HG02588 (cell line): ENCODE measurements around the gene RANGRF.

Source experiments
- ATAC-seq: cut with Tn5 transposase; IDR thresholded peaks from one replicate; pipeline ENCODE4 v1.9.1; 2021; ENCODE audit warnings: mild to moderate bottlenecking, moderate library complexity; ENCODE audit not compliant: unreplicated experiment

The RANGRF gene

GRCh38 chr17:8312726-8313600 lies 24.5 kb downstream of the RANGRF start:
- ATAC-seq: no peak

DNA sequence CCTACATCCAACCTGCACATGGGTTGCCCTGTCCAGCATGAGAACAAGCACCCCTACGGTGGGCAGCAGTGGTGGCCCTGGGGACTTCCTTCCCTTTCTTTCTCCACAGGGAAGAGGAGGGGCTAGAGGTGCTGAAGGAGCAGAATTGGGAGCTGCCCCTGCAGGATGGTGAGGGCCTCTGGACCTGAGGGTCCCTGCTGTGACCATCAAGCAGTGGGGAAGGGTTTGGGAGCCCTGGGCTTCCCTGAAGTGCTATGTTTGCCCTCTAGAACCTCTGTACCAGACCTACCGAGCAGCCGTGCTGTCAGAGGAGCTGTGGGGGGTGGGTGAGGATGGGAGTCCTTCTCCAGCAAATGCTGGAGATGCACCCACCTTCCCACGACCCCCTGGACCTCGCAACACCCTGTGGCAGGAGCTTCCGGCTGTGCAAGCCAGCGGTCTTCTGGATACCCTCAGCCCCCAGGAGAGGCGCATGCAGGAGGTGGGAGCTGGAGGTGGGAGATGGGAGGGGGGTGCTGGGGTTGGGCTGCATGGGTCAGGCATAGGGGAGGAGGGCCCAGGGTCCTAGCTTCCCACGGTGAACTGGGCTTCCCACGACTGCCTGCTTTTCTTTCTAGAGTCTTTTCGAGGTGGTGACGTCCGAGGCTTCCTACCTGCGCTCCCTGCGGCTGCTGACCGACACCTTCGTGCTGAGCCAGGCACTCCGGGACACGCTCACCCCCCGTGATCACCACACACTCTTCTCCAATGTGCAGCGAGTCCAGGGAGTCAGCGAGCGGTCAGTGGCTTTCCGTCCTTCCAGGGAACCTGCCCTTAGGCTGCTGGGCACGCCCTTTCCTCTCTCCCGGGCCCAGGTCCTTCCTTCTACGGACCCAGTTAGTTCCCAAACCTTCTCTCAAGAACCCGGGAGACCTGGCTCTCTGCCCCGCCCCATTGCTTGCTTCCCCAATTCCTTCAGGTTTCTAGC lies 26.6 kb downstream of the RANGRF start:
- ATAC-seq: no peak

- no peak for ATAC-seq
Observed at GRCh38 chr17:8315764-8316217, 27.3 kb downstream of the RANGRF start.

DNA sequence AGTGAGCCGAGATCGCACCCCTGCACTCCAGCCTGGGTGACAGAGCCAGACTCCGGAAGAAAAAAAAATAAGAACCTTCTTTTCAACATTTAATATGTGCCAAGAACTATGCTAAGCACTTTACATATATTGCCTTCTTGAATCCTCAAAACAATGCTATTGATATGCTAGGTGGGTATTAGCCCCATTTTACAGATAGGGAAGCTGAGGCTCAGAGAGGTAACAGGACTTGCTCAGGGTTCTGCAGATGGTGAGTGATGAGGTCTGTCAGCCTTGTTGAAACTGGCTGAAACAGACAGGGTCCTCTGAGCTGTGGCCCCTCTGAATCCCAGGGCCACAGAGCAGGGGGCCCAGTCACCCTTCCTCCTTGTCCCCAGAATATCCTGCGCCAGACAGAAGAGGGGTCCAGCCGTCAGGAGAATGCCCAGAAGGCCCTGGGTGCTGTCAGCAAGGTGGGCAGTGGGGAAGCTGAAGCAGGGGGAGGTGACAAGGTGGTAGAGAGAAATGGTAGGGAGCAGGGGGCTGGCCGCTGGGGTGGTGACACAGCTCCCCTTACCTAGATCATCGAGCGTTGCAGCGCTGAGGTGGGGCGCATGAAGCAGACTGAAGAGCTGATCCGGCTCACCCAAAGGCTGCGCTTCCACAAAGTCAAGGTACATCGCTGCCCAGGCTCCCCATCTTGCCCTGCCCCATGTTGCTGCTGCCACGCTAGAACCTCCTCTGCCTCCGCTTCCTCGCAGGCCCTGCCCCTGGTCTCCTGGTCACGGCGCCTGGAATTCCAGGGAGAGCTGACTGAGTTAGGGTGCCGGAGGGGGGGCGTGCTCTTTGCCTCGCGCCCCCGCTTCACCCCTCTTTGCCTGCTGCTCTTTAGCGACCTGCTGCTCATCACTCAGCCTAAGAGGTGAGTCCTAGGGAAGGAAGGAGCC lies 29.8 kb downstream of the RANGRF start:
- ATAC-seq: no peak

DNA sequence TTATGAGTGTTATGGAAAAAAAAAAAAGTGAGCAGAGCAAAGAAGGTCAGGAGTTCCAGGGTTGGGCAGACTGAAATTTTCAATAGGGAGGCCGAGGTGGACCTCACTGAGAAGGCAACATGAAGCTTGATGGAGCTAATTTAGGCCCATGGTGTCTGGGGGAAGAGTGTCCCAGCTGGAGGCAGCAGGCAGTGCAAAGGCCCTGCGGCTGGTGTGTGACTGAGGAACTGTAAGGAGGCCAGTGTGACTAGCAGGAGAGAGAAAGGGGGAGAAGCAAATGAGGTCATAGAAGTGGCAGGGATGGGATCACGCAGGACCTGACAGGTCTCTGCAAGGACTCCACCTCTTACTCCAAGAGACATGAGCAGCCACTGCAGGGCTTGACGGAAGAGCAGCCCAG lies 31.8 kb downstream of the RANGRF start:
- ATAC-seq: no peak

GRCh38 chr17:8320990-8321389 lies 32.5 kb downstream of the RANGRF start:
- ATAC-seq: no peak

GRCh38 chr17:8322061-8322460 lies 33.6 kb downstream of the RANGRF start:
- no peak for ATAC-seq

GRCh38 chr17:8324132-8324531 lies 35.7 kb downstream of the RANGRF start:
- no peak for ATAC-seq

- ATAC-seq: no peak
Observed at GRCh38 chr17:8324923-8325322, 36.5 kb downstream of the RANGRF start.

GRCh38 chr17:8326511-8327302 lies 38.2 kb downstream of the RANGRF start:
- ATAC-seq: no peak

DNA sequence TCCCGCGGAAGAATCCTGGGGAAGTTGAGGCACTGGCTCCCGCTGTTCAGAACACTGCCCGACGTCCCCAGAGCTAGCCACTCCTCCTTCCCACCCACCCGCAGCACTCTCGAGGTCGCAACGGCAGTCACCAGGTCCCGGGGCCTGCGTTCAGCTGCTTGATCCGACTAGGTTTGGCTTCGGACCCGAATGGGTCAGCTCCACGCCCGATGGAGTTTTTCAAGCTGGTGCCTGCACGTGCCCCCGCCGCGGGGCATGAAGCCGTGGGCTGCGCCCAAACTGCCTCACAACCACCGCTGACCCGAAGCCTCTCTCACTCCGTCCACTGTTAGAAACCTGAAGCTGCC lies 38.8 kb downstream of the RANGRF start:
- no peak for ATAC-seq

GRCh38 chr17:8332128-8332527 lies 43.7 kb downstream of the RANGRF start:
- no peak for ATAC-seq

DNA sequence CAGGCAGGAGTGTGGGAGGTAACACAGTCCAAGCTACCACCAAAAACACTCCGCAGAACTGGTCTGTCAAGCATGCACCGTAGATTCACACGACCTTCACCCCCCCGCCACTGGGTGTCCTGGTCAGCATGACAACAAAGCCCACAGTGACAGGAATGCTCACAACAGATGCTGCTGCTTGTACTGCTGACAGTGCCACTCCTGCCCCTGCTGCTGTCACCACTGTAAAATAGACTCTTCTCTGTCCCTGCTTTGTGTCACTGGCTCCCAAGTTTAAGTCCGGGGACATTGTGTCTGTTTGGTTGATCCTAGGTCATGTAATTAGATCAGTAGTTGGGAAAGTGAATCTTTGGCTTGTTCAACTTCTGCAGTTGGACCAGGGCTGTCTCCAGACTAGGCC lies 44.2 kb downstream of the RANGRF start:
- ATAC-seq: no peak

DNA sequence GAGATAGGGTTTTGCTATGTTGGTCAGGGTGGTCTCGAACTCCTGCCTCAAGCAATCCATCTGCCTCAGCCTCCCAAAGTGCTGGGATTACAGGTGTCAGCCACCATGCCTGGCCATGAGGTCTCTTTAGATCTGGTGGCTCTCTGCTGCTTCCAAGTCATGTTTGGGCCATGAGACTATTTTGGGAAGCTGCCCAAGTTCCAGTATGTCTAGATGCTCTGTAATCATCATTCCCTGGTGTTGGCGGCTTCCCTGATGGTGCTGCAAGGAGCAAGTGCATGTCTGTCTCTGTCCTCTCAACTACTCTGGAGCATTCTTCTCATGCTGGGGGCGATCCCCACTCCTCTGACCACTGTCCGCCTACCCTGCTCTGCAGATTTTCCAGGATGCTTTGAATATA lies 44.8 kb downstream of the RANGRF start:
- ATAC-seq: no peak

- no peak for ATAC-seq
Observed at GRCh38 chr17:8337802-8338752, 49.6 kb downstream of the RANGRF start.

DNA sequence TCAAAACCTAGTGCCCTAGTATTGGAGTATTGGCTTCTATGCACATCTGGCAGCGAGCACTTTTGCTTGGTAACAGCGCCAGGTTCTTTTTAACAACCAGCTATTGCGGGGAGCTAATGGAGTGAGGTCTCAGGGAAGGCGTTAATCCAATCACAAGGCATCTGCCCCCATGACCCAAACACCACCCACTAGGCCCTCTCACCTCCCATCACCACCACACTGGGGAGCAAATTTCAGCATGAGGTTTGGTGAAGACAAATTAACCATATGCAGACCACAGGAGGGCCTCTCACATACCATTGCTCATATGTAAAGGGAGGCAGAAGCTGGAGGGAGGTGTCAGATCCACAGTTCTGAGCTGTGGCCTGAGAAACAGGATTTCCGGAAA lies 50.3 kb downstream of the RANGRF start:
- no peak for ATAC-seq

- ATAC-seq: no peak
Observed at GRCh38 chr17:8339540-8339939, 51.1 kb downstream of the RANGRF start, which contains the start of gene ODF4. Gene ODF4 (plus strand): TSS chr17:8339840. CDS start chr17:8340052, 212 bp downstream.
